Endothelial cell of umbilical vein (primary cell): Measurements from ENCODE around the gene RAB40A.

Source experiments
- CTCF ChIP-seq, 2 donors: IDR thresholded peaks; 1 replicate in 1 of 2; 2 replicates in 1 of 2; pipeline ENCODE4 v1.5.1; 2011; ENCODE audit warnings: low read length in 2 of 2, mild to moderate bottlenecking in 2 of 2, moderate library complexity in 2 of 2, control low read depth in 1 of 2, inconsistent platforms in 1 of 2, low read depth in 1 of 2; ENCODE audit not compliant: insufficient read depth in 1 of 2; ENCODE audit errors: extremely low read depth in 1 of 2
- GATA2 ChIP-seq: IDR thresholded peaks from 2 replicates; pipeline ENCODE4 v1.7.0; 2011; ENCODE audit warnings: low read depth, mild to moderate bottlenecking, moderate library complexity, mixed read lengths, low read length; ENCODE audit not compliant: insufficient read length, insufficient read depth
- JUN ChIP-seq: IDR thresholded peaks from 2 replicates; pipeline ENCODE4 v1.6.1; 2011; ENCODE audit warnings: borderline replicate concordance, low read depth; ENCODE audit not compliant: insufficient read length, insufficient read depth
- MAX ChIP-seq: IDR thresholded peaks from 2 replicates; pipeline ENCODE4 v1.6.1; 2011; ENCODE audit not compliant: insufficient read depth, insufficient read length
- MYC ChIP-seq: IDR thresholded peaks from one replicate; pipeline ENCODE4 v1.6.1; 2011; ENCODE audit warnings: mild to moderate bottlenecking, low read depth, low read length
- POLR2A ChIP-seq: IDR thresholded peaks from 2 replicates; pipeline ENCODE4 v1.6.1; 2012; ENCODE audit warnings: low read depth, mild to moderate bottlenecking, control low read depth, low read length
- POLR2AphosphoS5 ChIP-seq: IDR thresholded peaks from 2 replicates; pipeline ENCODE4 v1.6.1; 2012; ENCODE audit warnings: low read depth, mild to moderate bottlenecking, control low read depth, low read length, moderate library complexity; ENCODE audit not compliant: insufficient read depth

GRCh38 chrX:103483720-103484119 lies 35.6 kb downstream of the RAB40A start:
- TF ChIP-seq CTCF (IDR thresholded peaks at IDR 0.05; ENCODE audit: extremely low read depth in 1 of 2, insufficient read depth in 1 of 2, low read depth in 1 of 2, low read length in 2 of 2), result no peak
- TF ChIP-seq POLR2AphosphoS5, result no peak
- TF ChIP-seq POLR2A, result no peak
- TF ChIP-seq JUN, result no peak
- TF ChIP-seq MYC, result no peak
- no peak for TF ChIP-seq MAX
- no peak for TF ChIP-seq GATA2
